Breast epithelium (tissue), 3 donors: ENCODE data around the gene TTC28.
A peak's percentile ranks its signal among the peaks of the same experiment; 100 is the strongest.

Experiments used
- CTCF ChIP-seq, 3 donors: fragments of 450-650 bp; IDR thresholded peaks; one replicate each; pipeline ENCODE4 v1.5.1; 2016 to 2017; ENCODE audit warnings: antibody characterized with exemption in 3 of 3, mild to moderate bottlenecking in 3 of 3, moderate library complexity in 3 of 3
- POLR2A ChIP-seq: fragments of 450-650 bp; IDR thresholded peaks from one replicate; pipeline ENCODE4 v1.6.1; 2016; ENCODE audit warnings: antibody characterized with exemption, mild to moderate bottlenecking, moderate library complexity
- POLR2AphosphoS5 ChIP-seq, 3 donors: sonication (generic); formaldehyde crosslinking; IDR thresholded peaks; one replicate each; pipeline ENCODE4 v1.6.1; 2017; ENCODE audit warnings: antibody characterized with exemption in 3 of 3

- TF ChIP-seq POLR2A (no peak), CTCF (IDR thresholded peaks at IDR 0.05) (peak; percentile 82 to 93 (median 89)), POLR2AphosphoS5 (IDR thresholded peaks at IDR 0.05) (no peak)
Observed at GRCh38 chr22:28019881-28020861, 659.5 kb downstream of the TTC28 start.
